Activated T-helper 1 cell treated with anti-CD3 and anti-CD28 coated beads, Interleukin-2, amount 50 U/mL, for 16 hours (primary cell): ENCODE measurements around the gene RERE.
"Not testable (repeated sequence)": the region's sequence is repeated elsewhere in the genome, so short reads cannot be mapped to it uniquely, and the experiment has no call there.

Source experiments
- DNase-seq, 2 donors: peaks; one replicate each; pipeline ENCODE4 v3.0.0-alpha.2; 2020; ENCODE audit warnings: low read depth in 1 of 2, low spot score in 1 of 2

RERE gene

GRCh38 chr1:8619419-8619818 lies 198.0 kb downstream of the RERE start:
- not testable (repeated sequence) for DNase-seq

GRCh38 chr1:8616791-8617190 lies 200.6 kb downstream of the RERE start:
- DNase-seq, result not testable (repeated sequence)

GRCh38 chr1:8611634-8612515 lies 205.6 kb downstream of the RERE start:
- DNase-seq, result not testable (repeated sequence)

GRCh38 chr1:8607906-8608305 lies 209.5 kb downstream of the RERE start:
- no peak for DNase-seq

GRCh38 chr1:8604041-8604945 lies 213.1 kb downstream of the RERE start:
- DNase-seq, result no peak

GRCh38 chr1:8603220-8603616 lies 214.2 kb downstream of the RERE start:
- no peak for DNase-seq

- peak in 1 of 2 donors; percentile 4 for DNase-seq
These were observed 214.8 kb downstream of the RERE start for GRCh38 chr1:8602471-8603219.

- no peak for DNase-seq
These were observed 217.1 kb downstream of the RERE start for GRCh38 chr1:8600336-8600735.

GRCh38 chr1:8599646-8600212 lies 217.7 kb downstream of the RERE start:
- no peak for DNase-seq

- no peak for DNase-seq
These were observed 218.7 kb downstream of the RERE start for GRCh38 chr1:8598783-8599182.

- DNase-seq, result no peak
These were observed 219.2 kb downstream of the RERE start for GRCh38 chr1:8598060-8598724.

- DNase-seq, result no peak
These were observed 220.0 kb downstream of the RERE start for GRCh38 chr1:8597455-8597854.

- no peak for DNase-seq
These were observed 221.5 kb downstream of the RERE start for GRCh38 chr1:8595941-8596340.

GRCh38 chr1:8595332-8595731 lies 222.1 kb downstream of the RERE start:
- no peak for DNase-seq

- DNase-seq, result not testable (repeated sequence)
These were observed 224.1 kb downstream of the RERE start for GRCh38 chr1:8593292-8593691.

- DNase-seq, result no peak
These were observed 225.9 kb downstream of the RERE start for GRCh38 chr1:8591569-8591968.

- no peak for DNase-seq
These were observed 226.6 kb downstream of the RERE start for GRCh38 chr1:8590721-8591351.

- DNase-seq, result no peak
These were observed 227.9 kb downstream of the RERE start for GRCh38 chr1:8589571-8589970.

- DNase-seq, result no peak
These were observed 229.7 kb downstream of the RERE start for GRCh38 chr1:8587784-8588183.

GRCh38 chr1:8586438-8586837 lies 231.0 kb downstream of the RERE start:
- DNase-seq, result no peak
